Measurements from ENCODE around the gene PREP.

PREP gene

GRCh38 chr6:105310371-105310770 is 92.5 kb downstream of the PREP start:
- no peak overlapping the region for H3K4me3 ChIP-seq (ENCODE audit: low read depth, low read length)

GRCh38 chr6:105308840-105309239 is 94.0 kb downstream of the PREP start:
- TF ChIP-seq CTCF (IDR thresholded peaks at IDR 0.05; ENCODE audit: low read depth, low read length) = no peak
- no peak overlapping the region for H3K4me3 ChIP-seq (ENCODE audit: low read depth, low read length)

More at GRCh38 chr6:105310371-105310770, 92.5 kb downstream of the PREP start:
- no peak for TF ChIP-seq CTCF (IDR thresholded peaks at IDR 0.05; ENCODE audit: low read depth, low read length)

GRCh38 chr6:105305521-105305920 is 97.4 kb downstream of the PREP start:
- TF ChIP-seq CTCF (IDR thresholded peaks at IDR 0.05; ENCODE audit: low read depth, low read length) = no peak
- no peak overlapping the region for H3K4me3 ChIP-seq (ENCODE audit: low read depth, low read length)

GRCh38 chr6:105304825-105305224 is 98.1 kb downstream of the PREP start:
- H3K4me3 ChIP-seq (ENCODE audit: low read depth, low read length) = no peak overlapping the region
- no peak for TF ChIP-seq CTCF (IDR thresholded peaks at IDR 0.05; ENCODE audit: low read depth, low read length)

DNA sequence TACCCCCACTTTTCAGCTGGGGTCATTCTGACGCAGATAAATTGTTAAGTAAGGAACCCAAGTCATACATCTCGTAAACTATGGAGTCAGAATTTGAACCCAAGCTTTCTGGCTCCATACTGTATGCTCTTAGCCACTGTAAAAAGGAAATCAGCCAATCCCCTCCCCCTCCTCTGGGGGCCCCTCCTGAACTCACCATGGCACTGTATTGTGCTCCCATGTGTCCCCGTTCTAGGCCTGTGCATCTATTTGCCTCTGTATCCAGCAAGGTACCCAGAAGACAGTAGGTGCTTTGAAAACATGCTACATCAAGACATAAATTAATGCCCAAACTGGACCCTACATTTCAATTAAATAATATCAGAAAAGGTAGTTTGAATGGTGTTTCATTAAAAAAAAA is 98.5 kb downstream of the PREP start:
- no peak overlapping the region for H3K4me3 ChIP-seq (ENCODE audit: low read depth, low read length)
- no peak for TF ChIP-seq CTCF (IDR thresholded peaks at IDR 0.05; ENCODE audit: low read depth, low read length)

DNA sequence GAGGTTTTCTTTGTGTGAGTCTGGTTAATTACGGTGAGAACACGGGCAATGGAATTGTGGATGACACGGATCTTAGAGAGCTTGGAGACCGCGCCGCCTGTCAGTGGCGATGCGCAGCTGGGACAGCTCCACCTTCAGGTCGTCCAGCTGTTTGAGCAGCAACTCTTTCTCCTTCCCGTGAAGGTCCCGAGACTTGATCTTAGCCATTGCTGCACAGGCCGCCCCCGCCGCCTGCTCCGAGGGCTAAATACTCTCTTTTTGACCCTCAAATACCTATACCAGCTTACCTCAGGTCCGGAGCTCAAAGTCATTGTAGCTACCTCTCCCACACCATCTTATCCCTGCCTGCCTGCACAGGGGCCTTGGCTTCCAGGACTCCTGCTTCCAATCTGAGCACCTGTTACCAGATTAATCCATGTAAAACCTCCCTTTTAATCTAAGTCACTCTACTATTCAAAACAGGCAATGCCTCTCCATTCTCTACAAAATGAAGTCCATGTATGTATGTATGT is 100.2 kb downstream of the PREP start:
- no peak overlapping the region for H3K4me3 ChIP-seq (ENCODE audit: low read depth, low read length)
- TF ChIP-seq CTCF (IDR thresholded peaks at IDR 0.05; ENCODE audit: low read depth, low read length) = no peak

- TF ChIP-seq CTCF (IDR thresholded peaks at IDR 0.05; ENCODE audit: low read depth, low read length) = no peak
- no peak overlapping the region for H3K4me3 ChIP-seq (ENCODE audit: low read depth, low read length)
Measured at GRCh38 chr6:105301756-105302616, 100.9 kb downstream of the PREP start.
